ENCODE measurements around the gene GPRIN2.
"Not testable (repeated sequence)": the region's sequence is repeated elsewhere in the genome, so short reads cannot be mapped to it uniquely, and the experiment has no call there.

The GPRIN2 gene

DNA sequence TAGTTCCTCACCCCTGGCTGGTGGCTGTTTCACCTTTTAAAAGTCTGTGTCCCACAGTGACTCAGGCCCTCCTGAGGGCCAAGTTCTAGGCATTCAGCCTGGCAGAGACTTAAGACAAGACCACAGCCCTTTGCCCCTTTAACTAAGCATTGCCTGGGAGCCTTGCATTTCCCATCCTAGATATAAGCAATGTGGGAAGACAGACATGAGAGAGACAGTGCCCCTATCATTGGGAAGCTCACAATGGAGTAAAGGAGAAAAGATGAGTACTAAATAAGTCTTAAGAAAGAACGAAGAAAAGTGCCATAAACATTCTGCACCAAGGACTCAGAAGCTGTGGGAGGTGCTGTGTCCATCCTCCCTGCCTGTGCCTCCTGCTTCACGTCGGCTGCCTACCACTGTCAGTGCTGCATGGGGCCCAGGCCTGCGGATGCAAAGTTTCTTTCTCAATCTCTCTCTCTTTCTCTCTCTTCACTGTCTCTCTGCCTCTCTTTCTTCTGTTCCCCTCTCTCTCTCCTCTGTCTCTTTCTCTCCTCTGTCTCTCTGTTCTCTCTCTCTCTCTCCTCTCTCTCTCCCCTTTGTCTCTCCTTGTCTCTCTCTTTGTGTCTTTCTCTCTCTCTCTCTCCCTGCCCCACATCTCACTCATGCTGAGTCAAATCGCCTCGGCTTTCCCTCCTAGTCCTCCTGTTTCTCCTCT lies 21.5 kb downstream of the GPRIN2 start:
- DNase-seq: no peak

DNA sequence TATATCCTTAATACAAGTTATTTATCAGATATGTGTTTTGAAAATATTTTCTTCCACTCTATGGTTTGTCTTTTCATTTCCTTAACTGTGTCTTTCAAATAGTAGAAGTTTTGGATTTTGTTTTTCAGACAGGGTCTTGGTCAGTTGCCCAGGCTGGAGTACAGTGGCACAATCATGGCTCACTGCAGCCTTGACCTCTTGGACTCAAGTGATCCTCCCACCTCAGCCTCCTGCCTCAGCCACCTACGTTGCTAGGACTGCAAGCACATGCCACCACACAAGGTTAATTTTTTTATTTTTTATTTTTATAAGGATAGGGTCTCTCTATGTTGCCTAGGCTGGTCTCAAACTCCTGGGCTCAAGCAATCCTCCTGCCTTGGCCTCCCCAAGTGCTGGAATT lies 24.2 kb downstream of the GPRIN2 start:
- not testable (repeated sequence) for DNase-seq

DNA sequence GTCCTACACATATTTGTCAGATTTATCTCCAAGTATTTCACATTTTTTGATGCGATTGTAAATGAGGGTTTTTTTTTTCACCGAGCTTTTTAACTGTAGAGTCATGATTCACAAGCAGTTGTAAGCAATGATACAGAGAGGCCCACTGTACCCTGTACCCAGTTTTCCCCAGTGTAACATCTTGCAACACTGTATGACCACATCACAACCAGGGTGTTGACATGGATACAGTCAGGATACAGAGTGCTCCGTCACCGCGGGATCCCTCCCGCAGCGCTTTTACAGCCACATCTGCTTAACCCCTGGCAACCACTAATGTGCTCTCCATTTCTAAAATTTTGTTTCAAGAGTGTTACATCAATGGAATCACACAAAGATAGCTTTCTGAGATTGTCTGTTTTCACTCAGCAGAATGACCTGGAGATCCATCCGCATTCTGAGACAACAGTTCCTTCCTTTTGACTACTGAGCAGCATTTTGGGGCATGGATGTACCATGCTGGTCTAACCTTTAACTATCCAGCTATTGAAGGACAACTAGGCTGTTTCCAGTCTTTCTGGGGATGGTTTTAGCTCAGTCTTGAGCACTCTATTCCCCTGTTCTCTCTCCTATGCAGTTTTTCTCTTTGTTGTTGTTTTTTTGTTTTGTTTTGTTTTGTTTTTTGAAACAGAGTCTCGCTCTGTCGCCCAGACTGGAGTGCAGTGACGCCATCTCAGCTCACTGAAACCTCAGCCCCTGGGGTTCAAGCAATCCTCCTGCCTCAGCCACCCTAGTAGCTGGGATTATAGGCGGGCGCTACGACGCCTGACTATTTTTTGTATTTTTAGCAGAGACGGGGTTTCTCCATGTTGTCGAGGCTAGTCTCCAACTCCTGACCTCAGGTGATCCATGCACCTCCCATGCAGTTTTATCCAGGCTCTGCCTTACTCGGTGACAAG lies 25.9 kb downstream of the GPRIN2 start:
- no peak for DNase-seq

DNA sequence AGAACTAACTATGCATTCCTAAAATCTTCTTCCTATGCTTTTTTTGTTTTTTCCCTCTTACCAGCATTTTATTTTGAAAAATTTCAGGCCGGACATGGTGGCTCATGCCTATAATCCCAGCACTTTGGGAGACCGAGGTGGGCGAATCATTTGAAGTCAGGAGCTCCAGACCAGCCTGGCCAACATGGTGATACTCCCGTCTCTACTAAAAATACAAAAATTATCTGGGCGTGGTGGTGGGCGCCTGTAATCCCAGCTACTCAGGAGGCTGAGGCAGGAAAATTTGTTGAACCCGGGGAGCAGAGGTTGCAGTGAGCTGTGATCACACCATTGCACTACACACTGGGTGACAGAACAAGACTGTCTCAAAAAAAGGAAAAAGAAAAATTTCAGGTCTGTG lies 26.7 kb downstream of the GPRIN2 start:
- not testable (repeated sequence) for DNase-seq

DNA sequence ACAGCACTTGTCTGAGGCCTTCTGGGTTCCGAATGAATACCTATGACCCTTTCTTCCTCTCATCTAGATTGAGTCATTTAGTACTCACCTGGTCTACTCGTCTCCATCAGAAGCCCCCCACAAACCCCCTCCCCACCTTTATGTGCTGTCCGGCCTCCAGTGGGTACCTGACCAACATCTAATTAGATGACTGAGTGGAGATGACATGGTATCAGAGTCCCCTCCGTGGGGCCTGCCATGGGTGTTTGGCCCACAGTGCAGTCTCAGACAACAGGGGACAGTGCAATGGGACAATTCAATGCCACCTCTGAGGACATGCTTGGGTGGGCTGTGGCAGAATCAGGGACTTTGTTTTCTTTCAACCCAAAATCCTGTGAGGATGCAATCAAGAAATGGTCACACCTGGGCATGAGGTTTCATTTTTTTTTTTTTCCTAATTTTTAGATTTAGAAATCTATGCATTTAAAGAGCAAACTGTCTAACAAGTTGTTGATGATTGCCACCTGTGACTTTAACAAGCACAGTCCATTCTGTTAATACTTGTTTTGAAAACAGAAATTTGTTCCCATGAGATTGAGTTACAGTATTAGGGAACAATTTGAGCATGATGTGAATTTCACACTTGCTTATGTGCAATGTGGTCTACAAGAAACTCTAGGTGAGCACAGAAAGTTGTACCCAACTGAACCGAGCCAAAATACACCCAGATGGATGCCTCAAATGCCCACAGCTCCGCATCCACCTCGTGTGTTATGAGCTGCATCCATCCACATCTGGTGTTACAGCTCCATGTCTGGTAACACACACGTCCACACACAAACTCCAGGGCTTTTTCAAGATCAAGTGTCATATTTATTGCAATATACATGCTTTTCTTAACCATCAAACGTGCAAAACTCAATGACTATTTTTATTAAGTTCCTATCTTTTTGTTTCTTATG lies 27.5 kb downstream of the GPRIN2 start:
- DNase-seq: no peak

DNA sequence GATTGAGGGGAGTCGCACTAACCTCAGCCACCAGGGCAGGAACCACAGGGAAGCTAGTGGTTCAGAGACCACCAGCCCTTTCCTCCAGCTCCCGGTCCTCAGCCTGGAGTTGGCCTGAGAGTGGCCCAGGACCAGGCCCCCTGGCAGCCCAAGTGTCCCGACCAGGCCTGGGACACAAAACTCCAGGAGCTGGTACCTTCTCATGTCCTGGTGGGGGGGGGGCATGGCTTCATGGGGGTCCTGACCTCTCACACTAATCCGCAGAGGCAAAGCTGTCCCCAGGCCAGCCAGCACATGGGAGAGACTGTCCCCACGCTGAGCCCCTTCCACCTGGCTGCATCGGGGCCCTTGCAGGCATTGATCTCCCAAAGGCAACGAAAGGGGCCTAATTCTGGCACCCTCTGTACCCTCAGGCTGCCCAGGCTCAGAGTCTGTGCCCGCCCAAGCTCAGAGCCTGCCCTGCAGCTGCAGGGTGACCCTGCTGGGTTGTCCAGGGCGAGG lies 28.2 kb downstream of the GPRIN2 start:
- DNase-seq: no peak

DNA sequence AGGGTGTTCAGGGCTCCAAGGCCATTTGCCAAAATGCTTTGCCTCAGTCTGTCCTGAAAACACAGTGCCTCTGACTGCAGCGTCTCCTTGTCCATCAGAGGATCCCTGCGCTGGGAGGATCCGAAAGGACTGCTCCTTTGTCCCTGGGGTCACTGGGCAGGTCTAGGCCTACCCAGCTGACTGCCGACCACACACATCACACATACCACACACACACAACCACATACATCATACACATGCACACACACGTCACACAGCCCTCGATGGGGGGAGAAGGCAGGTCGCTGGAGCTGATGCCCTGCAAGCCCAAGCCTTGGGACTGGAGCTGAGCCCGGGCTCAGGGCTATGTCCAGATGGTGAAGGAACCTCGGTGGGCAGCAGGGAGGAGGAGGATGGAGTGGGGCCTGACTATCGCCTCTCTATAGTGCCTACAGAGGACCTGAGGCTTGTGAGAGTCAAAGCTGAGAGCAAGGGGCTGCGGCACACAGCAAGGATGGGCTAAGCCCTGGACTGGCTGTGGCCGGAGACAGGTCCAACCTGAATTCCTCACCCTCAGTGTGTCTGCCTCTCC lies 29.1 kb downstream of the GPRIN2 start:
- no peak for DNase-seq

DNA sequence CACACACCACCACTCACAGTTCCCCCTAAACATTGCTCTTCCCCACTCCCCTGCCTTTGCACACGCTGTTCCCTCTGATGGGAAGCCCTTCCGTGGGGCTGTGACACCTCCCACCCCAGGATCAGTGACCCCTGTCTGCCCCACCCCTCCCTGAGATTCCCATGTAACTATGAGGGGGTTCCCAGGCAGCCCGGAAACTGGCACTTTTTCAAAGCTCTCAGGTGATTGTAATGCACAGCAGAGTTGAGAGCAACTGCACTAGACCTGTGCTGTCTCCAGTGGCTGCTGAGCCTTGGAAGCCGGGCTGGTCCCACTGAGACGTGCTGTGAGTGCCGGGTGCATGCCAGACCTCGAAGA lies 29.8 kb downstream of the GPRIN2 start:
- no peak for DNase-seq

DNA sequence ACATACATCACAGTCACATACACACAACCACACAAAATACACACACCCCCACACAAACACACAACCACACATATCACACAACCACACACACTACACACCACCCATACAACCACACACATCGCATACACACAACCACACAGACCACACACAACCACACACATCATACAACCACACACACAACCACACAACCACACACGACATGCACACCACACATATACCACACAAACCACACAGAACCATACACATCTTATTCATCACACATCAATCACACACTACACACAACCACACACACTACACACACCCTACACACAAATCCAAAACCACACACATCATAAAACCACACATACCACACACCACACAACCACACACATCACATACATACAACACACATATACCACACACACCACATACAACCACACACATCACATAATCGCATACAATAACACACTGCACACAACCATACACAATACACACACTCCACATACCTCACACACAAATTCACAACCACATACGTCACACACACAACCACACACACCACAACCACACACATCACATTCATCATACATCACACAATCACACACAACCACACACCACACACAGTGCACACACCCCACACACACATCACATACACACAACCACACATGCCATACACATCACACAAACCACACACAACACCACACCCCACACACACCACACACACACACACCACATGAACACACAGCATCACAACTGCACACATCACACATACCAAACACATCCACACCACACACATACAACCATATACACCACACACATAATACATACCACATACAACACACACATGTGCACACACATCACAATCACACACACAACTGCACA lies 30.4 kb downstream of the GPRIN2 start:
- DNase-seq: no peak

DNA sequence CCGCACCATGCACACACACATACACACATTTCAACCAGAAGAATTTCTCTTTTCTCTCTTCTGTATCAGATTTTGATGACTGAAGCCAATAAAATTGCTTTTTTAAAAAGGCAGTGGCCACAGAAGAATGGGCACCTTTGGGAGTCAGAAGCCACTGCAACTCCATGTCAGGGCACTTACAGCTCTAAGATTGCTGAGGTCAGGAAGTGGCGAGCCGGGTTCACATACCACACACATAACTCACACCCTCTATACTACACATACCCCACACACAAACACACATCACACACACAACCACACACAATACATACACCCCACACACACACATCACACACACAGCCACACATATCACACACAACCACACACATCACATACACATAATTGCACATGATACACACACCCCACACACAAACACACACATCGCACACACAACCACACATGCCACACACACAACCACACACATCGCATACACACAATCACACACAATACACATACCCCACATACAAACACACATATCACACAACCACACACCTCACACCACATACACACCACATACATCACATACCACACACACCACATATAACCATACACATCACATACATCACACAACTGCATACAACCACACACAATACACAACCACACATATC lies 31.2 kb downstream of the GPRIN2 start:
- DNase-seq: no peak

DNA sequence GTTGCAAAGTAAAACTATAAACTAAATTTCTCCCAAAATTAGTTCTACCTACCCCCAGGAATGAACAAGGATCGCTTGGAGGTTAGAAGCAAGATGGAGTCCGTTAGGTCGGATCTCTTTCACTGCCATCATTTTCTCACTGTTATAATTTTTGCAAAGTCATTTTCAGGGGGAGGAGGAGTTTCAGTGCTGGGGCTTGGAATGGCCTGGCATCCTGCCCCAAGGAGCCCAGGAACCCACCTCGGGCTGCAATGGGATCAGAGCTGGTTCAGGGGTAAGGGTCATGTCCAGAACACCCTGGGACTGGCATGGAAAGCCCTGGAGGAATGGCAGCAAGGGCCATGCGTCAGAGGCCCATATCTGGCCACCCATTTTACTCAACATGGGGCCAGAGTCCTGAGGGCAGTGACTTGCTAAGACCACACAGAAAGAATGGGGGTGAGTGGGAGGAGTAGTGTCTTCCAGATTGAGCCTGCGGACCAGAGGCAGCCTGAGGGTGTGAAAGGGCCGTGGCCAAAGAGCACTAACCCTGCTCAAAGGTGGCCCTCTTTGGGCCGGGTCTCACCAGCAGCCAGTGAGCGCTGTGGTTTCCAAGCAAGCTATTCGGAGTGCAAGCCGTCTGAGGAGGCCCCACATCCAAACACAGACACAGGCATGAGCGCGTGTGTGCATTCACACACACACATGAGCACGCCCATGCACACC lies 31.8 kb downstream of the GPRIN2 start:
- DNase-seq: no peak

DNA sequence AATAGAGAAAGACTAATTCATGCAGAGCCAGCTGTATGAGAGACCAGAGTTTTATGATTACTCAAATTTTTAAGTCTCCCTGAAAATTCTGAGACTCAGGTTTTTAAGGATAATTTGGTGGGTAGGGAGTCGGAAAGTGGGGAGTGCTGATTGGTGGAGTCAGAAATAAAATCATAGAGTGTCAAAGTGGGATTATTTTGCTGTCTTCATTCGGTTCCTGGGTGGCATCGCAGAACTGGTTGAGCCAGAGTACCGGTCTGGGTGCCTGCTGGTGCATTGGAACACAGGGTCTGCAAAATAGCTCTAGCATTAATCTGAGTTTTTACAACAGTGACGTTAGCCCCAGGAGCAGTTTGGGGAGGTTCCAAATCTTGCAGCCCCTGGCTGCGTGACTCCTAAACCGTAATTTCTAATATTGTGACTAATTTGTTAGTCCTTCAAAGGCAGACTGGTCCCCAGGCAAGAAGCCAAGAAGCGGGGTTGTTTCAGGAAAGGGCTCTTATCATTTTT lies 32.4 kb downstream of the GPRIN2 start:
- DNase-seq: no peak

DNA sequence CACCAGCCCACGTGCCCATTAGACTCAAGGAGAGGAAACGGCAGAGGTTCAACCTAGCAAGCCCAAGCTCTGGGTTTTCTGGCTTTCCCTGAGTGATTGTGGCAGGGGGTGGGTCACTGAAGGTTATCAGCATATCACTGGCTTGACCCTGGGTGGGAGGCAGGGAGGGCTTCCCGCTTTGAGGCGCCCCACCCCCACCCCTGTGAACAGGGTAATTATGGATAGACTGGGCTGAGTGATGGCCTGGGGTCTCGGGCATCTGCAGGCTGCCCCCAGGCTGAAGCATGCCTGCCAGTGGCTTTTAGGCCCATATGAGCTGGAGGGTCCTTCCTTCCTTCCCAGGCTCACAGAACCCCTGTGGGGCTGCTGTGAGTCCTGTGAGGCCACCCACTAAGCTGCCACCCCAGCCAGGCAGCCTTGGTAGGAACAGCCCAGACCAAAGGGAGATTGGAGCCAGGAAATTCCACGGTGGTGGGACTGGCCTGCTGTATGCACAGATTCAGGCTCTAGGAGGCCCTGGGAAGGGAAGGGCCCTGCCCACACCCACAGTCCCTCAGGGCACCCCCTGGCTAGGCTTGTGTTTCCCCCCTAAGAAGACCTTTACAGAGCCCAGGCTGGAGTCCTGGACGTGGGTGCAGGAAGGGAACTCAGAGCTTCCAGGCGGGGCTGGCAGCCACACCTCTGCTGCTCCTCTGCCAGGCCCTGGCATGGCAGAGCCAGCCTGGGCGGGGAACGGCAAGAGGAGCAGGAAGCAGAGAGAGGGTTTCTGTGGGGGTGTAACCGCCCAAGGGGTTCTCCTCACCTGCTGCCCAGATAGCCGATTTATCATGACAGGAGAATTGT lies 33.1 kb downstream of the GPRIN2 start:
- DNase-seq: no peak

DNA sequence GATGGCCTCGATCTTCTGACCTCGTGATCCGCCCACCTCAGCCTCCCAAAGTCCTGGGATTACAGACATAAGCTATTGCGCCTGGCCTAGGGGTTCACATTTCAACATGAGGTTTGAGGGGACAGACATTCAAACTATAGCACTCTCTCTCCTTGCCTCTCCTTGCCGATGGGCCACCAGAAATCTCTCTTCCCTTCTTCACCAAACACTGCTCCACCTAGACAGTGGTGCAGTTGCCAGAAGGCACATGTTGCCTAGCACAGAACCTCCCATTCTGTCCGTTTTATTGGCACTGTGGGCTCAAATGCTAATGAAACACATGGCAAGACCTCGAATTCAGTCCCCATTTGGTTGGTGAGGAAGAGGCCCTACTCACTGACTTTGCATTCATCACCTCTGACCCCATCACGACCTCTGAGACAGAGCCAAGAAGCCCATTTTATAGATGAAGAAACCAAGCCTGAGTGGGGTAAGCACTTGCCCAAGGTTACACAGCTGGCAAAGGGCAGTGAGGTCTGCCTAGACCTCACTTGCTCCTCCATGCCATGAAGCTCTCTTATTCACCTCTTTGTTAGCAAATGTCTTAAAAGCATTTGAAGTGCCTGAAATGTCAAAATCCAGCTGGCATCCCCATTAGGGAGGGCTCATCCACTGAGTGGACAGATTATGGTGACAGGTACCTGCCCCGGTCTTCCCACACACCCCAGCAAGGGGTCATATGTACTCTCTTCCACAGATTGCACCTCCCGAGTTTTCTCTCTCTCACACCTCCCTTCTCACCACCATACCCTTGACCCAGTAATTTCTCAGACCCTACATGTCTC lies 34.0 kb downstream of the GPRIN2 start:
- DNase-seq: no peak

DNA sequence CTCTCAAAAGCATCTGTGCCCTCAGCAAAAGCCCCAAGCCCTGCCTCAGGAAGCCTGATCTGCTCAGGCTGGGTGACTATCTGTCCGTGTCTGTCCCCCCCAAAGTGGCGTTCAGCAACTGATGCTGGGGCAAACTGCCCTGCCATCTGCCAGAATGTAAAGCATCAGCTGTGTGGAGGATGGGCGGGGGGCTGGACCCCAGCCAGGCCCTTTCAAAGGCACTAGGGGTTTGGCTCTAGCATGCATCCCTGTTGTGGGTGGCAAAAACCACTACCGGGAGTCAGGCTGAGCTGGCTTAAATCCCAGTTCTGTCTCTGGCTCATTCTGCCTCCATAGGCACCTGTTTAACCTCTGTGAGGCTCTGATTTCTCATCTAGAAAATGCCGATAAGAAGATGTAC lies 35.5 kb downstream of the GPRIN2 start:
- no peak for DNase-seq

DNA sequence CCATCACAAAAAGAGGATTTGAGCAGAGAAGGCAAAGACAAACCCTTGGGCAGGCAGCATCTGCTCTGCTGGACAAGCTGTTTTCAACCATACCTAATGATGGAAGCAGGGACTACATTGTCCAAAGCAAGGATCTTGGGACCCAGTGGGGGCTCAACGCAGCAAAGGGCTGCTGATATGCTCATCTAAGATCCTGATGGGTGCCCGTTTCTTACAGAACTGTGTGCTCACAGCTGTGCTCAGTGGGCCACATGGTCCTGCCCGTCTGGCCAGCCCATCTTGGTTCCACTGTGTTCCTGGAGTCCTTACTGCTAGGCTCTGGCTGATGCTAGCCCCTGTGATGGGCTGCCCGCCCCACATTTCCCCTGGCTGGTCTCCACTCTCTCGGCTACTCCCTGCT lies 36.1 kb downstream of the GPRIN2 start:
- DNase-seq: no peak

DNA sequence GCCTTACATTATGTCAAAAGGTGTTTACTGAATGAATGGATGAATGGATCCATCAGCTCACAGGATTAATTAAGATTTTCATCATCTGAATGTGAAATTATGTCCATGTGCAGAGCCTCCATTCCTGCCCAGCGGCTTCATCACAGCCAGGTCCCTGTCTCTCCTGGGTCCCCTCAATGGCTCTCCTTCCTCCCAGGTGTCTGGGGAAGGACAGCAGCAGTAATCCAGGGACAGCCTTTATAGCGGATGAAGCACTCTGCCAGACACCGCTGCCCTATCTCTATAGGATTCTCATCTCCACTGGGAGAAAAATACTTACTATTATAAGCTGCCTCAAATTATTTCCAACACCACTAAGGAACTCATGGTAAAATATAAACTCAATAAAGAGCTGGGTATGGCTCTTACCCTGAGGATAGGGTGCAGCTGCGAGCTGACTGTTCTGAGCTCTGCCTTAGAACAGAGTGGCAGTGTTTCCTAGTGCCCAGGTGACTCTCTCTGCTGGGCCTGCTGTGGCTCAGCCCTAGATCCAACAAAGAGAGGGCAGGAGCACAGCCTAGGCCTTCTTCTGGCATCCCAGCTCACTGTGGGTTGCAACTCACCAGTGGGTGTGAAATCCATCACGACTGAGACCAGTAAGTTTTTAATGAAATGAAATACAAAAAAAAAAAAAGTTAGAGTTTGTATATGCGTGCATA lies 38.3 kb downstream of the GPRIN2 start:
- DNase-seq: no peak

DNA sequence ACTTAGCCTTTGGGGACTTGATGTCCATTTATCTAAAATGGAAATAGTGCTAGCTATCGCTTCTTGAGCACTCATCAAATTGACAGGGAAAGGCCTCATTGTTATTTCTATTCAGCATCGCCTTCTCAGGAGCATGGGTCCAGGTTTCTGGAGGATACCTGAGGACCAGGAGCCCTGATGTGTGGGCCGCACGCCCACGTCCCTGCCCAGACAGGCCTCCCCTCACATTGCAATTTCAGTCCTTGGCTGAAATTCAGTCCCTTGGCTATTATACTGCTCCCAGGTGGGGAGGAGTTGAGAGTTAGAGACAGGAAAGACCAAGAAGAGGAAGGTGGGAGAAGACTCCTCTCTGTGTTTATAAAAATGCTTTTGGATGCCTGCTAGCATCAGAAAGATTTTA lies 38.9 kb downstream of the GPRIN2 start:
- DNase-seq: no peak

All from NCI-H82 (cell line).